ENCODE results near the gene TPD52L1.

- TF ChIP-seq, protein P1, sequence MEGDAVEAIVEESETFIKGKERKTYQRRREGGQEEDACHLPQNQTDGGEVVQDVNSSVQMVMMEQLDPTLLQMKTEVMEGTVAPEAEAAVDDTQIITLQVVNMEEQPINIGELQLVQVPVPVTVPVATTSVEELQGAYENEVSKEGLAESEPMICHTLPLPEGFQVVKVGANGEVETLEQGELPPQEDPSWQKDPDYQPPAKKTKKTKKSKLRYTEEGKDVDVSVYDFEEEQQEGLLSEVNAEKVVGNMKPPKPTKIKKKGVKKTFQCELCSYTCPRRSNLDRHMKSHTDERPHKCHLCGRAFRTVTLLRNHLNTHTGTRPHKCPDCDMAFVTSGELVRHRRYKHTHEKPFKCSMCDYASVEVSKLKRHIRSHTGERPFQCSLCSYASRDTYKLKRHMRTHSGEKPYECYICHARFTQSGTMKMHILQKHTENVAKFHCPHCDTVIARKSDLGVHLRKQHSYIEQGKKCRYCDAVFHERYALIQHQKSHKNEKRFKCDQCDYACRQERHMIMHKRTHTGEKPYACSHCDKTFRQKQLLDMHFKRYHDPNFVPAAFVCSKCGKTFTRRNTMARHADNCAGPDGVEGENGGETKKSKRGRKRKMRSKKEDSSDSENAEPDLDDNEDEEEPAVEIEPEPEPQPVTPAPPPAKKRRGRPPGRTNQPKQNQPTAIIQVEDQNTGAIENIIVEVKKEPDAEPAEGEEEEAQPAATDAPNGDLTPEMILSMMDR (IDR thresholded peaks at IDR 0.05): no peak
- peak in 1 of 2 donors; percentile 15 for TF ChIP-seq POLR2A (IDR thresholded peaks at IDR 0.05)
Measured at GRCh38 chr6:125188037-125188436, 34.5 kb downstream of the TPD52L1 start.

Data from uterus (tissue), 2 donors.